Measurements from ENCODE around the gene GAL.

GRCh38 chr11:68692115-68692514 lies 7.8 kb downstream of the GAL start:
- TF ChIP-seq CTCF (IDR thresholded peaks at IDR 0.05), result no peak
- no peak for TF ChIP-seq POLR2A (IDR thresholded peaks at IDR 0.05)
